Kidney capillary endothelial cell (primary cell): ENCODE data around the gene RAD18.
A peak's percentile ranks its signal among the peaks of the same experiment; 100 is the strongest.

Source experiments
- DNase-seq: peaks from one replicate; pipeline ENCODE4 v3.0.0-alpha.2; 2018; ENCODE audit warnings: low spot score

Gene RAD18

GRCh38 chr3:8895829-8896228 is 67.4 kb downstream of the RAD18 start:
- DNase-seq = no peak

GRCh38 chr3:8893001-8893400 is 70.3 kb downstream of the RAD18 start:
- no peak for DNase-seq

- DNase-seq = no peak
Observed at GRCh38 chr3:8891774-8892173, 71.5 kb downstream of the RAD18 start.

GRCh38 chr3:8891303-8891702 is 72.0 kb downstream of the RAD18 start:
- no peak for DNase-seq

- no peak for DNase-seq
Observed at GRCh38 chr3:8888301-8888915, 74.9 kb downstream of the RAD18 start.

GRCh38 chr3:8887435-8888300 is 75.6 kb downstream of the RAD18 start:
- no peak for DNase-seq

GRCh38 chr3:8886546-8886945 is 76.7 kb downstream of the RAD18 start:
- DNase-seq = no peak

- no peak for DNase-seq
Observed at GRCh38 chr3:8885536-8886316, 77.5 kb downstream of the RAD18 start.

GRCh38 chr3:8884630-8885290 is 78.5 kb downstream of the RAD18 start:
- DNase-seq = no peak

GRCh38 chr3:8882642-8883041 is 80.6 kb downstream of the RAD18 start:
- DNase-seq = no peak

- DNase-seq = no peak
Observed at GRCh38 chr3:8882171-8882593, 81.1 kb downstream of the RAD18 start.

- DNase-seq = no peak
Observed at GRCh38 chr3:8879347-8879944, 83.8 kb downstream of the RAD18 start.

GRCh38 chr3:8875836-8876235 is 87.4 kb downstream of the RAD18 start:
- no peak for DNase-seq

- no peak for DNase-seq
Observed at GRCh38 chr3:8873740-8874139, 89.5 kb downstream of the RAD18 start.

- DNase-seq = no peak
Observed at GRCh38 chr3:8872261-8872660, 91.0 kb downstream of the RAD18 start.

GRCh38 chr3:8871306-8871705 is 92.0 kb downstream of the RAD18 start:
- no peak for DNase-seq

GRCh38 chr3:8870134-8870533 is 93.1 kb downstream of the RAD18 start:
- no peak for DNase-seq

GRCh38 chr3:8869613-8870012 is 93.7 kb downstream of the RAD18 start:
- DNase-seq = peak; percentile 92

GRCh38 chr3:8868996-8869395 is 94.3 kb downstream of the RAD18 start:
- DNase-seq = no peak

- DNase-seq = no peak
Observed at GRCh38 chr3:8867646-8868045, 95.6 kb downstream of the RAD18 start.

GRCh38 chr3:8865697-8866096 is 97.6 kb downstream of the RAD18 start:
- no peak for DNase-seq
